ENCODE data around the gene ACTN4.
"Not testable (repeated sequence)": the region's sequence is repeated elsewhere in the genome, so short reads cannot be mapped to it uniquely, and the experiment has no call there.

Gene ACTN4

DNA sequence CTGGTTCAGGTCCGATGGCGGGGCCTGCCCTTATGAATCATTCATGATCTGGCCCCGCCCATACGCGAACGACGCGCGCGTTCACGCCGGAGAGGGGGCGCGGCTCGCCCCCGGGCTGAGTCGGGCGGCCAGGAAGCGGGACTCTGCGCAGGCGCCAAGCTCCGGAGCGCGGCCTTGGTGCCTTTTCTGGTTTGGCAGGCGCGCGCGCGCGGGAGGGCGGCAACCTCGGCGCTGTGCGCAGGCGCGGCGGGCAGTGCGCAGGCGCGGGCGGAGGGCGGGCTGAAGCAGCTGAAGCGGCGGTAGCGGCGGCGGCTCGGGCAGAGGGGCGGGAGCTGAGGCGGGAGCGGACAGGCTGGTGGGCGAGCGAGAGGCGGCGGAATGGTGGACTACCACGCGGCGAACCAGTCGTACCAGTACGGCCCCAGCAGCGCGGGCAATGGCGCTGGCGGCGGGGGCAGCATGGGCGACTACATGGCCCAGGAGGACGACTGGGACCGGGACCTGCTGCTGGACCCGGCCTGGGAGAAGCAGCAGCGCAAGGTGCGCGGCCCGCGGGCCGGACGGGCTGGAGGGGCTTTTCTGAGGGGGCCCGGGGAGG lies at the start of gene ACTN4:
Gene ACTN4 (plus strand): TSS at position 282 of the 598 bp plus-strand sequence. CDS start 97 bp downstream, at position 379.
- Histone ChIP-seq H3K27ac (ENCODE audit: low read depth, low read length) (peak within 1 kb of the TSS; percentile 90), H3K4me1 (ENCODE audit: control insufficient read depth, insufficient read depth, low read length) (peaks cover 29% of the 10 kb centered on the region), H3K9me3 (ENCODE audit: control insufficient read depth, insufficient read depth, low read length) (no peaks in the 10 kb centered on the region), H3K4me3 (ENCODE audit: low read depth, low read length) (peak within 1 kb of the TSS; percentile 98), H3K36me3 (ENCODE audit: control insufficient read depth, insufficient read depth, low read length) (no peaks in the 10 kb centered on the region), H3K9ac (ENCODE audit: low read depth, low read length) (peak within 1 kb of the TSS; percentile 94), H3K27me3 (ENCODE audit: control insufficient read depth, insufficient read depth, low read length) (no peaks in the 10 kb centered on the region)

DNA sequence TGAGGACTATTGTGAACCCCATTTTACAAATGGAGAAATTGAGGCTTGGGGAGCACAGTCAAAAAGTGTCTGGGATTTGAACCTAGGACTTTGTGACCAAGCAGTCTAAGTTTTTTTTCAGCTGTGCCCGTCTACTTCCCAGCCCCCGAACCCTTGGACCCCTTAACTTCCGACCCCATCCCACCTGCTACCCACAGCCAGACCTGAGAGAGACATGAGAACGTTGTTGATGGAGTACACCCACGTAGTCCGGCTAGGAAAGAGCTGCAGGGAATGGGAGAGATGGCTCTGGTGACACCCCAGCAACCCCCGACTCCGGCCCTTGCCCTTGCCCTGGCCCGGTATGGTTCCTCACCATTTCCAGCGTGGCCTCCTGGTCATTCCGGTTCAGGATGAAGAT lies 47.7 kb upstream of the ACTN4 start:
- no peaks in the 10 kb centered on the region for H3K4me1 ChIP-seq (ENCODE audit: control insufficient read depth, insufficient read depth, low read length)
- H3K9me3 ChIP-seq (ENCODE audit: control insufficient read depth, insufficient read depth, low read length): no peaks in the 10 kb centered on the region
- no peak overlapping the region for H3K4me3 ChIP-seq (ENCODE audit: low read depth, low read length)
- H3K27ac ChIP-seq (ENCODE audit: low read depth, low read length): no peak overlapping the region
- no peaks in the 10 kb centered on the region for H3K36me3 ChIP-seq (ENCODE audit: control insufficient read depth, insufficient read depth, low read length)
- no peaks in the 10 kb centered on the region for H3K27me3 ChIP-seq (ENCODE audit: control insufficient read depth, insufficient read depth, low read length)
- no peak overlapping the region for H3K9ac ChIP-seq (ENCODE audit: low read depth, low read length)

DNA sequence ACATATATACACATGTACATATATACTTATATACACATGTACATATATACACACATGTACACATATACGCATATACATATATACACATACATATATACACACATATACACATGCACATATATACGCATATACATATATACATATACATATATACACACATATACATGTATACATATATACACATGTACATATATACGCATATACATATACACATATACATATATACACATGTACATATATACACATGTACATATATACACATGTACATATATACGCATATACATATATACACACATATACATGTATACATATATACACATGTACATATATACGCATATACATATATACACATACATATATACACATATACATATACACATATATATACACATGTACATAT lies 44.6 kb upstream of the ACTN4 start:
- not testable (repeated sequence) for H3K4me1 ChIP-seq (ENCODE audit: control insufficient read depth, insufficient read depth, low read length); H3K27ac ChIP-seq (ENCODE audit: low read depth, low read length); H3K4me3 ChIP-seq (ENCODE audit: low read depth, low read length); H3K27me3 ChIP-seq (ENCODE audit: control insufficient read depth, insufficient read depth, low read length); H3K9ac ChIP-seq (ENCODE audit: low read depth, low read length); H3K9me3 ChIP-seq (ENCODE audit: control insufficient read depth, insufficient read depth, low read length); H3K36me3 ChIP-seq (ENCODE audit: control insufficient read depth, insufficient read depth, low read length)

DNA sequence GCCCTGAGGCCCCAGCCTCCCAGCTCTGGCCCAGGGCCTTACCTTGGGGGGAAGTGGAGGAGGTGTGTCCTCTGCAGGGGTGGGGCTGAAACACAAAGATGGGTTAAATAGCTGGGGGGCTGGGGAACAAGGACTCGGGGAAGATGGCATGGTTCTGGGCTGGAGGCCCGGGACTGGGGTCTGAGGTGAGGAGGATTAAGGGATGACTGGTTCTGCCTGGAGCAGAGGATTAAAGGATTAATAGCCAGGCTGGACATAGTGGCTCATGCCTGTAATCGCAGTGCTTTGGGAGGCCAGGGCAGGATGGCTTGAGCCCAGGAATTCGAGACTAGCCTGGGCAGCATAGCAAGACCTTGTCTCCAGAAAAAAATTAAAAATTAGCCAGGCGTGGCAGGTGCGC lies 41.3 kb upstream of the ACTN4 start:
- no peaks in the 10 kb centered on the region for H3K4me1 ChIP-seq (ENCODE audit: control insufficient read depth, insufficient read depth, low read length)
- no peak overlapping the region for H3K27ac ChIP-seq (ENCODE audit: low read depth, low read length)
- no peaks in the 10 kb centered on the region for H3K27me3 ChIP-seq (ENCODE audit: control insufficient read depth, insufficient read depth, low read length)
- H3K4me3 ChIP-seq (ENCODE audit: low read depth, low read length): no peak overlapping the region
- H3K9ac ChIP-seq (ENCODE audit: low read depth, low read length): no peak overlapping the region
- H3K36me3 ChIP-seq (ENCODE audit: control insufficient read depth, insufficient read depth, low read length): no peaks in the 10 kb centered on the region
- no peaks in the 10 kb centered on the region for H3K9me3 ChIP-seq (ENCODE audit: control insufficient read depth, insufficient read depth, low read length)

DNA sequence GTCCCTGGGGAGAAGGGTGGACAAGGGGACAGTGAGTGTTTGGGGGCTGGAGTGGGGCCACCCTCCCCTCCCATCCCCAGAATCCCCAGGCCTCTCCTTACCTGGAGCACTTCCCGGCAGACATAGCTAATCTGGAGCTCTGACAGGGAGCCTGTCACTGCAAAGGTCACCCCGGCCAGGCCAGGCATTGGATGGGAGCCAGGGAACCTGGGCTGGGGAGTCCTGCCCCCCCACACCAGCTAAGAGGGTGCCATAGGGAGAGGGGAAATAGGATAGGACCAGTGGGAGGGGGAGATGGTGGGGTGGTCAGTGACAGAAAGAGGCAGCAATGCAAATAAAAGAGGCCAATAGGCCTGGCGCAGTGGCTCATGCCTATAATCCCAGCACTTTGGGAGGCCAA lies 33.2 kb upstream of the ACTN4 start:
- Histone ChIP-seq H3K27ac (ENCODE audit: low read depth, low read length) (no peak overlapping the region), H3K27me3 (ENCODE audit: control insufficient read depth, insufficient read depth, low read length) (no peaks in the 10 kb centered on the region), H3K9me3 (ENCODE audit: control insufficient read depth, insufficient read depth, low read length) (no peaks in the 10 kb centered on the region), H3K9ac (ENCODE audit: low read depth, low read length) (no peak overlapping the region), H3K4me1 (ENCODE audit: control insufficient read depth, insufficient read depth, low read length) (peaks cover 11% of the 10 kb centered on the region; the same call in 1 of the 2 replicates), H3K36me3 (ENCODE audit: control insufficient read depth, insufficient read depth, low read length) (no peaks in the 10 kb centered on the region), H3K4me3 (ENCODE audit: low read depth, low read length) (no peak overlapping the region)

DNA sequence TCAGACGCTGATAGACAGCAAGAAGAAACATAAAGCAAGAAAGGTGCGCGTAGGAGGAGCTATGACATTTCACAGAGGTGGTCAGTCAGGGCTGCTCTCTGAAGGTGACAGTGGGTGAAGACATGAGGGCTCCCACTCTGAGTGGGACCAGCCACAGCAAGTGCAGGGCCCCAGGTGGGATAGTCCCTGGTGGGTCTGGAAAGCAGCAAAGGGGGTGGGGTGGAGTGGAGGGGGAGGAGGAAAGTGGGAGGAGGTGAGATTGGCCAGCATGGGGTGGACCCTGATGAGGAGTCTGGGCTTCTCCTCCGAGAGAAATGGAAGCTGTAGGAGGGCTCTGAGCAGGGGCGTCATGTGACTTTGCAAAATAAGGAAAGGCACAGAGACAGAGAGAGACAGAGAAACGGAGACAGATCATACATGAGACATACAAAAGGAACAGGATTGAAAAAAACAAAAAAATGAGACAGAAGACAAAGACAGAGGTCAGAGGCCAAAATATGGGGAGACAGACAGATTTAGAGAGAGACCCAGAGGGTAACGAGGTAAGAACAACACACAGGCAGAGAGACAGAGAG lies 32.4 kb upstream of the ACTN4 start:
- no peak overlapping the region for H3K9ac ChIP-seq (ENCODE audit: low read depth, low read length)
- no peaks in the 10 kb centered on the region for H3K9me3 ChIP-seq (ENCODE audit: control insufficient read depth, insufficient read depth, low read length)
- H3K27me3 ChIP-seq (ENCODE audit: control insufficient read depth, insufficient read depth, low read length): no peaks in the 10 kb centered on the region
- H3K4me3 ChIP-seq (ENCODE audit: low read depth, low read length): no peak overlapping the region
- 0 out of 2 replicates have a peak, but pooled peaks cover under 1% of the 10 kb centered on the region for H3K36me3 ChIP-seq (ENCODE audit: control insufficient read depth, insufficient read depth, low read length)
- peaks cover 11% of the 10 kb centered on the region; the same call in 1 of the 2 replicates for H3K4me1 ChIP-seq (ENCODE audit: control insufficient read depth, insufficient read depth, low read length)
- no peak overlapping the region for H3K27ac ChIP-seq (ENCODE audit: low read depth, low read length)

DNA sequence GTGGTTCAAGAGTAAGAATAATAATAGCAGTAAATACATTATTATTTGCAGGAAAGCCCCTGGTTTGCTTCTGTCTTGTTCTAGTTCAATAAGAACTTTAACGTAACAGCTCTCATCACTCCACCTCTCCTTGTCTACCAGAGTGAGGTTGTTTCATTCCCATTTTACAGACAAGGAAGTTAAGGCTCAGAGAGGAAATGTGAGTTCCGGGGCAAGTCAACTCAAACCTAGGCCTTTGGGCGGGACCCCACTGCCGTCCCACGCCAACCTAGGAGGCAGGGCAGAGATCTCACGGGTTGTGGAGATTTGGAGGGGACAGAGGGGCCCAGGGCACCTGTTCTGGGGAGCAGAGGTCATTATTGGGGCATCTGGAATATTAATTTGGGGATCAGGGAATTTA lies 31.2 kb upstream of the ACTN4 start:
- H3K4me3 ChIP-seq (ENCODE audit: low read depth, low read length): no peak overlapping the region
- H3K27me3 ChIP-seq (ENCODE audit: control insufficient read depth, insufficient read depth, low read length): no peaks in the 10 kb centered on the region
- H3K27ac ChIP-seq (ENCODE audit: low read depth, low read length): no peak overlapping the region
- H3K9me3 ChIP-seq (ENCODE audit: control insufficient read depth, insufficient read depth, low read length): no peaks in the 10 kb centered on the region
- peaks cover 11% of the 10 kb centered on the region; the same call in 1 of the 2 replicates for H3K4me1 ChIP-seq (ENCODE audit: control insufficient read depth, insufficient read depth, low read length)
- H3K36me3 ChIP-seq (ENCODE audit: control insufficient read depth, insufficient read depth, low read length): peaks cover 12% of the 10 kb centered on the region
- H3K9ac ChIP-seq (ENCODE audit: low read depth, low read length): no peak overlapping the region

DNA sequence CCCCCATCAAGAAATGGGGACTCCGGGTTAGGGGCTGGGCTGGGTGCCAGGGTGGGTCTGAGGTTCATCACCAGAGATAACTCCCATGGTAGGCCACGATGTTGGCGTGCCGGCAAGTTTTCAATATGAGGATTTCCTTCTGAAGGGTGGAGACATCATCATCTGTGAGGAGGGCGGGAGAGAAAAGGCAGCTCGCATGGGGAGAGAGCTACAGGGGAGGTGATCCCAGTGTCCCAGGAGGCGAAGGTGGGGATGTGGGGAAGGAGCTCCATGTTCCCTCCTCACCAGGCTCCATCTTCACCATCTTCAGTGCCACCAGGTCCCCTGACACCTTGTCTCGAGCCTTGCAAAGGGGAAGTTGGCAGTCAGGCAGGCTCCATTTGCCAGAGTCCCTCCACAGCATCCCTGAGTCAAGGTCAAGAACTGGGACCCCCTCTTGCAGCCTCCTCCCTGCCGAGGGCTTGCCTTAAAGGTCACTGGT lies 30.1 kb upstream of the ACTN4 start:
- Histone ChIP-seq H3K4me1 (ENCODE audit: control insufficient read depth, insufficient read depth, low read length) (peaks cover 11% of the 10 kb centered on the region; the same call in 1 of the 2 replicates), H3K9ac (ENCODE audit: low read depth, low read length) (no peak overlapping the region), H3K27me3 (ENCODE audit: control insufficient read depth, insufficient read depth, low read length) (no peaks in the 10 kb centered on the region), H3K4me3 (ENCODE audit: low read depth, low read length) (no peak overlapping the region), H3K27ac (ENCODE audit: low read depth, low read length) (no peak overlapping the region), H3K36me3 (ENCODE audit: control insufficient read depth, insufficient read depth, low read length) (peaks cover 23% of the 10 kb centered on the region), H3K9me3 (ENCODE audit: control insufficient read depth, insufficient read depth, low read length) (no peaks in the 10 kb centered on the region)

DNA sequence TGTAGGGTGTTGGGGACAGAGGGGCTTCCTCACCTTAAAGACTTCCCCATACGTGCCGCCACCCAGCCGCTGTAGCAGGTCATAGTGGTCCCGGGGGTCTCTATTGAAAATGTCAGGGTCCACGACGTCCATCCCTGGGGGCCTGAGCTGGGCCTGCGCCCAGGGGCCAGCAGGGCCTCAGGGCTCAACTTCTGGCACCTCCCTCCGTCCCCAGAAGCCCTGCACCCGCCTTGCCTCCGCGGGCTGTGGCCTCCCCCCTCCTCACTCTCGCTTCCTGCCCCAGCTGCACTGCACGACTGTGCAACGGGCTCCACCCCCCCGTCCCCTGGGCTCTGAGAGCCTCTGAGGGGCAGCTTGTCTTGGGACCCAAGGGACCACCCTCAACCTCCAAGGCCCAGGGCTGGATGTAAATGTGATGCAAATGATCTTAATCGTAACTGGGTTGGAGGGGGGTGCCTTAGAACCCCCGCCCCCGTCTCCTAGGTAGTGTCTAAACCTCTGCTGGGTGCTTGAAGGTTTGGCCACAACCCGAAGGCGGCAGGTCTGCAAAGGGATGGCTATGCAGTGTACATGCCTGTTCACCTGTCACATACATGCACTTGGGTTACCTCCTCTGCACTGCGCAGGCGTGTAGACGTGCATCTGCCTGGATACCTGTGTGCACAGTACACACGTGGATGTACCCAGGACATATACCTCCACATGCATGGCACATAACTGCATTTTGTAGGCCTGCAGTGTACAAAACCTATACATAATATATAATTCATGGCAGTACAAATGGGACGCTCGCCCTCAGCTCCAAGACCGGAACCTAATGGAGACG lies 29.5 kb upstream of the ACTN4 start, which contains the start of gene MAP4K1:
Gene MAP4K1 (minus strand): TSS at position 190 of the 826 bp plus-strand sequence. CDS start 58 bp downstream, at position 132.
- Histone ChIP-seq H3K27ac (ENCODE audit: low read depth, low read length) (peak within 1 kb of the TSS; percentile 91), H3K4me1 (ENCODE audit: control insufficient read depth, insufficient read depth, low read length) (peaks cover 11% of the 10 kb centered on the region; the same call in 1 of the 2 replicates), H3K4me3 (ENCODE audit: low read depth, low read length) (peak within 1 kb of the TSS; percentile 64), H3K27me3 (ENCODE audit: control insufficient read depth, insufficient read depth, low read length) (no peaks in the 10 kb centered on the region), H3K36me3 (ENCODE audit: control insufficient read depth, insufficient read depth, low read length) (peaks cover 28% of the 10 kb centered on the region), H3K9ac (ENCODE audit: low read depth, low read length) (peak within 1 kb of the TSS; percentile 71), H3K9me3 (ENCODE audit: control insufficient read depth, insufficient read depth, low read length) (no peaks in the 10 kb centered on the region)

DNA sequence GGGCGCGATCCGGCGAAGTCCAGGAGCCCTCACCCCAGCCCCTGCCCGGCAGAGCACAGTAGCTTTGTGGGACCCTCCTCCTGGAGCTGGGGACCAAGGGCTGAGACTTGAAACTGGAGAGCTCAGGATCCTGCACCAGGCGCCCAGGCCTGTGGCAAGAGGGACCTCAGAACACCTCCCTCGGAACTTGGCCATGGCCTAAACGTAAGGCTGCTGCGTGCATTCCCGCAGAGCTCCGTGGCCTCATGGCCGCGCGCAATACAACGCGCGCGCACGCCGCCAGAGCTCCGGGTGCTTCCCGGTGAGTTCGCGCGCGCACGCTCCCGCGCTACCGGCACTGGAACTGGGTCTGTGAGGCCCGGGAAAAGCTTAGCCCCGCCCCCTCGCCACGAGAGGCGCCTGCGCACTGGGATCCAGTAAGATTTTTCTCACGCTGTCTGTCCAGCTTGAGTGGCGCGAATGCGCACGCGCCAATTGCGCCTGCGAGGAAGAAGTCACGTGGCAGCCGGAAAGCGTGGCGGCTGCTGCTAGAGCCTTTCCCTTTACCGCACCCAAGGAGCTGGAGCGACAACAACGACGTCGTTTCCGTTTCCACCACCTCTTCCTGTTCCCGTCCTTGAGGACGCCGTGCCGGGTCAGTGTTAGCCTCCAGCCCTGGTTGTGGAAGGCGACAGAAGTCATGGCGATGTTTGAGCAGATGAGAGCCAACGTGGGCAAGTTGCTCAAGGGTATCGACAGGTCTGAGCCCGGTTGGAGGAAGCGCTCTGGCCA lies 28.7 kb upstream of the ACTN4 start, which contains the start of gene EIF3K:
Gene EIF3K (plus strand): TSS at position 599 of the 771 bp plus-strand sequence. CDS start 81 bp downstream, at position 680.
- Histone ChIP-seq H3K27me3 (ENCODE audit: control insufficient read depth, insufficient read depth, low read length) (no peaks in the 10 kb centered on the region), H3K27ac (ENCODE audit: low read depth, low read length) (peak within 1 kb of the TSS; percentile 91), H3K36me3 (ENCODE audit: control insufficient read depth, insufficient read depth, low read length) (peaks cover 31% of the 10 kb centered on the region)

More for the DNA sequence above, 28.7 kb upstream of the ACTN4 start, which contains the start of gene EIF3K:
- H3K4me3 ChIP-seq (ENCODE audit: low read depth, low read length): peak within 1 kb of the TSS; percentile 82
- peaks cover 11% of the 10 kb centered on the region; the same call in 1 of the 2 replicates for H3K4me1 ChIP-seq (ENCODE audit: control insufficient read depth, insufficient read depth, low read length)
- H3K9me3 ChIP-seq (ENCODE audit: control insufficient read depth, insufficient read depth, low read length): no peaks in the 10 kb centered on the region
- H3K9ac ChIP-seq (ENCODE audit: low read depth, low read length): peak within 1 kb of the TSS; percentile 71
